Osteocyte (in vitro differentiated cells): ENCODE data around the gene SIGLECL1. TPM values are rescaled to one million over a fixed set of nuclear protein-coding genes. Genes with fewer than 3 reads are reported as not detected.

ENCODE experiments used
- DNase-seq: peaks from one replicate; pipeline ENCODE4 v3.0.0; 2021; ENCODE audit warnings: mixed read lengths; ENCODE audit not compliant: unreplicated experiment; ENCODE audit errors: extremely low spot score
- H3K27ac Mint-ChIP-seq: one replicate; pipeline ENCODE4 v1.8.0; 2021; ENCODE audit warnings: mild to moderate bottlenecking, mixed read lengths; ENCODE audit not compliant: unreplicated experiment
- H3K27me3 Mint-ChIP-seq: one replicate; pipeline ENCODE4 v1.8.0; 2021; ENCODE audit warnings: mixed read lengths; ENCODE audit not compliant: unreplicated experiment
- H3K36me3 Mint-ChIP-seq: one replicate; pipeline ENCODE4 v1.8.0; 2021; ENCODE audit warnings: mixed read lengths; ENCODE audit not compliant: unreplicated experiment
- H3K4me1 Mint-ChIP-seq: one replicate; pipeline ENCODE4 v1.8.0; 2021; ENCODE audit warnings: mixed read lengths; ENCODE audit not compliant: unreplicated experiment
- H3K4me3 Mint-ChIP-seq: one replicate; pipeline ENCODE4 v1.8.0; 2021; ENCODE audit warnings: mild to moderate bottlenecking, moderate library complexity, mixed read lengths; ENCODE audit not compliant: unreplicated experiment
- H3K9me3 Mint-ChIP-seq: one replicate; pipeline ENCODE4 v1.8.0; 2021; ENCODE audit warnings: mixed read lengths; ENCODE audit not compliant: unreplicated experiment
- CTCF ChIP-seq: fragments of 200-600 bp; sonication (generic); IDR thresholded peaks from 2 replicates; pipeline ENCODE4 v1.5.0; 2021; ENCODE audit warnings: antibody characterized with exemption, mild to moderate bottlenecking, moderate library complexity
- total RNA-seq: library from RNA; stranded (reverse); gene quantifications from 2 replicates; pipeline ENCODE4 v1.2.1, GENCODE V29; 2021

Gene SIGLECL1
- total RNA-seq, 1 donor from 2014 or later = not detected

- H3K4me1 Mint-ChIP-seq = no peaks in the 10 kb centered on the region
- TF ChIP-seq CTCF = no peak
- H3K4me3 Mint-ChIP-seq = no peak overlapping the region
- DNase-seq = peak; percentile 60
- peaks cover 15% of the 10 kb centered on the region for H3K9me3 Mint-ChIP-seq
- H3K27ac Mint-ChIP-seq = no peak overlapping the region
- H3K27me3 Mint-ChIP-seq = no peaks in the 10 kb centered on the region
- no peaks in the 10 kb centered on the region for H3K36me3 Mint-ChIP-seq
These were observed 23.3 kb downstream of the SIGLECL1 start for GRCh38 chr19:51274049-51274770.

- no peaks in the 10 kb centered on the region for H3K4me1 Mint-ChIP-seq
- TF ChIP-seq CTCF = no peak
- no peak overlapping the region for H3K27ac Mint-ChIP-seq
- H3K4me3 Mint-ChIP-seq = no peak overlapping the region
- no peaks in the 10 kb centered on the region for H3K36me3 Mint-ChIP-seq
- no peaks in the 10 kb centered on the region for H3K27me3 Mint-ChIP-seq
- peaks cover 20% of the 10 kb centered on the region for H3K9me3 Mint-ChIP-seq
- no peak for DNase-seq
These were observed 26.2 kb downstream of the SIGLECL1 start for GRCh38 chr19:51277112-51277511.

- TF ChIP-seq CTCF = no peak
- H3K27ac Mint-ChIP-seq = no peak overlapping the region
- H3K9me3 Mint-ChIP-seq = peaks cover 20% of the 10 kb centered on the region
- H3K27me3 Mint-ChIP-seq = no peaks in the 10 kb centered on the region
- no peak overlapping the region for H3K4me3 Mint-ChIP-seq
- no peaks in the 10 kb centered on the region for H3K36me3 Mint-ChIP-seq
- DNase-seq = no peak
- H3K4me1 Mint-ChIP-seq = no peaks in the 10 kb centered on the region
These were observed 31.5 kb downstream of the SIGLECL1 start for GRCh38 chr19:51282335-51282734.

GRCh38 chr19:51285682-51286081 is 34.8 kb downstream of the SIGLECL1 start:
- Mint-ChIP-seq H3K9me3 (peaks cover 17% of the 10 kb centered on the region), H3K4me1 (no peaks in the 10 kb centered on the region), H3K36me3 (no peaks in the 10 kb centered on the region), H3K27ac (no peak overlapping the region), H3K4me3 (no peak overlapping the region), H3K27me3 (no peaks in the 10 kb centered on the region)
- TF ChIP-seq CTCF = no peak
- DNase-seq = no peak

GRCh38 chr19:51289635-51290034 is 38.8 kb downstream of the SIGLECL1 start:
- Mint-ChIP-seq H3K27me3 (no peaks in the 10 kb centered on the region), H3K4me3 (no peak overlapping the region), H3K27ac (no peak overlapping the region), H3K4me1 (no peaks in the 10 kb centered on the region), H3K9me3 (peaks cover 6% of the 10 kb centered on the region), H3K36me3 (no peaks in the 10 kb centered on the region)
- no peak for TF ChIP-seq CTCF
- DNase-seq = no peak
